HUES48 (cell line): ENCODE results near the gene NAXD.
A peak's percentile ranks its signal among the peaks of the same experiment; 100 is the strongest.

ENCODE experiments used
- H3K27ac ChIP-seq: one replicate; pipeline ENCODE4 v1.7.0; 2013; ENCODE audit warnings: low read depth, low read length, inconsistent platforms
- H3K27me3 ChIP-seq: 2 replicates; pipeline ENCODE4 v1.6.1; 2013; ENCODE audit warnings: mild to moderate bottlenecking, low read length; ENCODE audit not compliant: control insufficient read depth, insufficient read depth
- H3K36me3 ChIP-seq: 2 replicates; pipeline ENCODE4 v1.6.1; 2013; ENCODE audit warnings: low read length; ENCODE audit not compliant: control insufficient read depth, insufficient read depth
- H3K4me1 ChIP-seq: 2 replicates; pipeline ENCODE4 v1.6.1; 2013; ENCODE audit warnings: mild to moderate bottlenecking, low read length; ENCODE audit not compliant: control insufficient read depth, insufficient read depth
- H3K4me3 ChIP-seq: 2 replicates; pipeline ENCODE4 v1.5.1; 2013; ENCODE audit warnings: mild to moderate bottlenecking, low read depth, low read length
- H3K9ac ChIP-seq: 2 replicates; pipeline ENCODE4 v1.6.1; 2013; ENCODE audit warnings: mild to moderate bottlenecking, low read depth, low read length, moderate library complexity
- H3K9me3 ChIP-seq: 2 replicates; pipeline ENCODE4 v1.6.1; 2013; ENCODE audit warnings: low read length; ENCODE audit not compliant: control insufficient read depth, insufficient read depth

The NAXD gene

GRCh38 chr13:110638814-110639806 lies 23.8 kb downstream of the NAXD start:
- H3K9ac ChIP-seq, result no peak overlapping the region
- no peaks in the 10 kb centered on the region for H3K4me1 ChIP-seq
- H3K36me3 ChIP-seq, result peaks cover 96% of the 10 kb centered on the region
- H3K4me3 ChIP-seq, result no peak overlapping the region
- no peak overlapping the region for H3K27ac ChIP-seq
- H3K9me3 ChIP-seq, result no peaks in the 10 kb centered on the region
- H3K27me3 ChIP-seq, result no peaks in the 10 kb centered on the region

GRCh38 chr13:110639935-110640334 lies 24.6 kb downstream of the NAXD start:
- Histone ChIP-seq H3K4me1 (peaks cover 4% of the 10 kb centered on the region; the same call in 1 of the 2 replicates), H3K27me3 (no peaks in the 10 kb centered on the region), H3K9ac (no peak overlapping the region), H3K36me3 (peaks cover 91% of the 10 kb centered on the region), H3K4me3 (no peak overlapping the region), H3K9me3 (no peaks in the 10 kb centered on the region), H3K27ac (no peak overlapping the region)

GRCh38 chr13:110640591-110641029 lies 25.3 kb downstream of the NAXD start:
- Histone ChIP-seq H3K36me3 (peaks cover 85% of the 10 kb centered on the region), H3K27ac (no peak overlapping the region), H3K27me3 (no peaks in the 10 kb centered on the region), H3K4me3 (no peak overlapping the region), H3K9me3 (no peaks in the 10 kb centered on the region), H3K9ac (no peak overlapping the region), H3K4me1 (peaks cover 4% of the 10 kb centered on the region)

- no peak overlapping the region for H3K27ac ChIP-seq
- peaks cover 81% of the 10 kb centered on the region for H3K36me3 ChIP-seq
- no peak overlapping the region for H3K9ac ChIP-seq
- H3K27me3 ChIP-seq, result no peaks in the 10 kb centered on the region
- no peaks in the 10 kb centered on the region for H3K9me3 ChIP-seq
- H3K4me3 ChIP-seq, result no peak overlapping the region
- H3K4me1 ChIP-seq, result peaks cover 4% of the 10 kb centered on the region
These were observed 26.0 kb downstream of the NAXD start for GRCh38 chr13:110641055-110642015.

- no peak overlapping the region for H3K27ac ChIP-seq
- no peaks in the 10 kb centered on the region for H3K27me3 ChIP-seq
- H3K4me3 ChIP-seq, result no peak overlapping the region
- no peaks in the 10 kb centered on the region for H3K9me3 ChIP-seq
- H3K4me1 ChIP-seq, result peaks cover 4% of the 10 kb centered on the region
- peaks cover 70% of the 10 kb centered on the region for H3K36me3 ChIP-seq
- no peak overlapping the region for H3K9ac ChIP-seq
These were observed 27.1 kb downstream of the NAXD start for GRCh38 chr13:110642291-110642981.

- no peak overlapping the region for H3K27ac ChIP-seq
- H3K4me3 ChIP-seq, result no peak overlapping the region
- no peak overlapping the region for H3K9ac ChIP-seq
- no peaks in the 10 kb centered on the region for H3K9me3 ChIP-seq
- peaks cover 4% of the 10 kb centered on the region for H3K4me1 ChIP-seq
- H3K27me3 ChIP-seq, result no peaks in the 10 kb centered on the region
- peaks cover 62% of the 10 kb centered on the region for H3K36me3 ChIP-seq
These were observed 28.0 kb downstream of the NAXD start for GRCh38 chr13:110643324-110643723.

GRCh38 chr13:110643768-110644421 lies 28.6 kb downstream of the NAXD start:
- Histone ChIP-seq H3K9me3 (no peaks in the 10 kb centered on the region), H3K9ac (no peak overlapping the region), H3K4me1 (peaks cover 4% of the 10 kb centered on the region), H3K36me3 (peaks cover 56% of the 10 kb centered on the region), H3K27ac (no peak overlapping the region), H3K4me3 (no peak overlapping the region), H3K27me3 (no peaks in the 10 kb centered on the region)

GRCh38 chr13:110644892-110645521 lies 29.7 kb downstream of the NAXD start:
- Histone ChIP-seq H3K36me3 (peaks cover 45% of the 10 kb centered on the region), H3K9ac (no peak overlapping the region), H3K9me3 (no peaks in the 10 kb centered on the region), H3K4me3 (no peak overlapping the region), H3K4me1 (peaks cover 4% of the 10 kb centered on the region), H3K27me3 (no peaks in the 10 kb centered on the region), H3K27ac (peak overlapping the region; percentile 54)

GRCh38 chr13:110645750-110646149 lies 30.4 kb downstream of the NAXD start:
- no peak overlapping the region for H3K27ac ChIP-seq
- H3K9me3 ChIP-seq, result no peaks in the 10 kb centered on the region
- peaks cover 42% of the 10 kb centered on the region for H3K36me3 ChIP-seq
- H3K4me1 ChIP-seq, result peaks cover 4% of the 10 kb centered on the region
- H3K4me3 ChIP-seq, result no peak overlapping the region
- H3K27me3 ChIP-seq, result no peaks in the 10 kb centered on the region
- H3K9ac ChIP-seq, result no peak overlapping the region
